GM12892 (cell line): ENCODE measurements around the gene BTBD7.

Experiments
- DNase-seq: peaks from one replicate; pipeline ENCODE4 v3.0.0; 2011; ENCODE audit not compliant: insufficient read length
- FAIRE-seq: peaks from 2 replicates; lab custom pipeline; 2011; peaks lifted over from hg19 to GRCh38; lab: Jason Lieb, UNC
- POLR2A ChIP-seq: IDR thresholded peaks from 2 replicates; pipeline ENCODE4 v1.6.1; 2011; ENCODE audit warnings: low read depth, low read length, control low read depth
- POLR2AphosphoS5 ChIP-seq: IDR thresholded peaks from 2 replicates; pipeline ENCODE4 v1.6.1; 2011; ENCODE audit warnings: low read depth, low read length, control low read depth
- TAF1 ChIP-seq: IDR thresholded peaks from 2 replicates; pipeline ENCODE4 v1.6.1; 2011; ENCODE audit warnings: low read depth, mild to moderate bottlenecking, control low read depth, low read length, borderline replicate concordance

BTBD7 gene

DNA sequence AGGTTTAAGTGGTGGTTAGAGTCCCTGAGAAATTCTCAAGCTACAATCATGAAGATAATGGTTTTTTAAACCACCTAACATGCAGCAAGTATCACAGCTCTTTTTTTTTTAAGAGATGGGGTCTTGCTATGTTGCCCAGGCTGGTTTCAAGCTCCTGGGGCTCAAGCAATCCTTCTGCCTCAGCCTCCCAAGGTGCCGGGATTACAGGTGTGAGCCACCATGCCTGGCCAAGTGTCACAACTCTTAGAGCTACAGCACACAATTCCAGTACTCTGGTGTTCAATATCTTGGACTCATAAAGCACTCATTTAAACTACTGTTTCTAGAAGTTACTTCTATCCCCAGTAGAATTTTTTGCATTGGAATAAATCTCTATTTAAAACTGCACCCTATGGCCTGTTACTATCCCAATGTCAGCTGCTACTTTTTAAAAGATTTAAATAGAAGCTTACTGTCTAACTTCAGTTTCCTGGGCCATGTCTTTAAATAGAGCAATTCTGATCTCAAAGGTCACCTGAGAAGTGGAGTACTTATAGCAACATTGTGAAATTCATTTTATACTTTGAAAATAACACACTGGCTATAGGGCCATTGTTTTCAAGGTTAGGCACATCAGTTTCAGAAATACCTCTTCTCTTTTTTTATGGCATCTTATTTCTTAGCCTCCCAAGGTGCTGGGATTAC, 137.4 kb downstream of the BTBD7 start:
- DNase-seq (no peak), FAIRE-seq (no peak)
- TF ChIP-seq POLR2A (no peak), TAF1 (no peak), POLR2AphosphoS5 (no peak)
